Caco-2 (cell line): ENCODE data around the gene SBF1. TPM values are rescaled to one million over a fixed set of nuclear protein-coding genes. Genes with fewer than 3 reads are reported as not detected.

ENCODE experiments used
- BruUV-seq: library from RNA; stranded (reverse); fragments of 400-500 nt; replicated peaks from 2 replicates; lab custom pipeline; 2021; lab: Mats Ljungman, UMichigan
- CTCF ChIA-PET: fragments of 300-600 bp; sonication (Branson Sonifier 250); formaldehyde crosslinking; loops from one replicate; lab custom pipeline; 2022; ENCODE audit warnings: antibody characterized with exemption; lab: Charles Lee
- POLR2A ChIA-PET: fragments of 300-600 bp; sonication (Branson Sonifier 250); formaldehyde crosslinking; loops from one replicate; lab custom pipeline; 2022; ENCODE audit warnings: antibody characterized with exemption; lab: Charles Lee
- DNase-seq, 2 experiments: peaks; one replicate each; pipeline versions ENCODE4 v3.0.0 to v3.0.0-alpha.2; 2020 to 2022
- H3K27me3 ChIP-seq: replicated peaks from 2 replicates; pipeline ENCODE4 v1.6.0; 2011; ENCODE audit warnings: low read length; ENCODE audit not compliant: control insufficient read depth, insufficient read depth
- H3K36me3 ChIP-seq: 2 replicates; pipeline ENCODE4 v1.5.1; 2011; ENCODE audit warnings: low read length; ENCODE audit not compliant: control insufficient read depth, insufficient read depth
- H3K4me1 ChIP-seq: fragments of 250-450 bp; sonication (Bioruptor Pico); 2 replicates; pipeline ENCODE4 v1.5.1; 2020; ENCODE audit warnings: mild to moderate bottlenecking
- H3K4me3 ChIP-seq: 2 replicates; pipeline ENCODE4 v1.5.1; 2011; ENCODE audit warnings: low read depth, mild to moderate bottlenecking, control low read depth, low read length
- H3K9me3 ChIP-seq: fragments of 250-450 bp; sonication (Bioruptor Pico); 2 replicates; pipeline ENCODE4 v1.5.1; 2020; ENCODE audit warnings: mild to moderate bottlenecking, moderate library complexity
- H3K27ac Mint-ChIP-seq: one replicate; pipeline ENCODE4 v1.8.0; 2022; ENCODE audit warnings: mixed read lengths; ENCODE audit not compliant: unreplicated experiment
- H3K27me3 Mint-ChIP-seq: one replicate; pipeline ENCODE4 v1.8.0; 2022; ENCODE audit warnings: mixed read lengths; ENCODE audit not compliant: insufficient read depth, unreplicated experiment
- H3K36me3 Mint-ChIP-seq: one replicate; pipeline ENCODE4 v1.8.0; 2022; ENCODE audit warnings: mild to moderate bottlenecking, mixed read lengths; ENCODE audit not compliant: insufficient read depth, unreplicated experiment
- H3K4me1 Mint-ChIP-seq: one replicate; pipeline ENCODE4 v1.8.0; 2022; ENCODE audit warnings: low read depth, mixed read lengths; ENCODE audit not compliant: unreplicated experiment
- H3K4me3 Mint-ChIP-seq: one replicate; pipeline ENCODE4 v1.8.0; 2022; ENCODE audit warnings: mild to moderate bottlenecking, moderate library complexity, mixed read lengths; ENCODE audit not compliant: unreplicated experiment
- H3K9me3 Mint-ChIP-seq: one replicate; pipeline ENCODE4 v1.8.0; 2022; ENCODE audit warnings: mixed read lengths; ENCODE audit not compliant: unreplicated experiment
- intact Hi-C: fragments of 100-400 bp; cut with micrococcal nuclease; formaldehyde crosslinking; loops from one replicate; pipeline ENCODE4 v1.10.0; 2022; ENCODE audit not compliant: unreplicated experiment
- total RNA-seq: library from RNA; stranded (reverse); gene quantifications from 2 replicates; pipeline ENCODE4 v1.2.3, GENCODE V29; 2022
- TF ChIP-seq, protein P1 (sequence below), 2 experiments: fragments of 200-600 bp in 1 of 2; IDR thresholded peaks; 1 replicate in 1 of 2; 2 replicates in 1 of 2; pipeline versions ENCODE4 v1.5.1 to v1.8.0; 2011 to 2022; ENCODE audit warnings: antibody characterized with exemption in 1 of 2, control low read depth in 1 of 2, inconsistent platforms in 1 of 2, low read depth in 1 of 2, low read length in 1 of 2, mild to moderate bottlenecking in 1 of 2, moderate library complexity in 1 of 2; ENCODE audit not compliant: insufficient read depth in 1 of 2, severe bottlenecking in 1 of 2, unreplicated experiment in 1 of 2

Gene SBF1
- total RNA-seq, 1 experiment from 2014 or later: 82.8 TPM

DNA sequence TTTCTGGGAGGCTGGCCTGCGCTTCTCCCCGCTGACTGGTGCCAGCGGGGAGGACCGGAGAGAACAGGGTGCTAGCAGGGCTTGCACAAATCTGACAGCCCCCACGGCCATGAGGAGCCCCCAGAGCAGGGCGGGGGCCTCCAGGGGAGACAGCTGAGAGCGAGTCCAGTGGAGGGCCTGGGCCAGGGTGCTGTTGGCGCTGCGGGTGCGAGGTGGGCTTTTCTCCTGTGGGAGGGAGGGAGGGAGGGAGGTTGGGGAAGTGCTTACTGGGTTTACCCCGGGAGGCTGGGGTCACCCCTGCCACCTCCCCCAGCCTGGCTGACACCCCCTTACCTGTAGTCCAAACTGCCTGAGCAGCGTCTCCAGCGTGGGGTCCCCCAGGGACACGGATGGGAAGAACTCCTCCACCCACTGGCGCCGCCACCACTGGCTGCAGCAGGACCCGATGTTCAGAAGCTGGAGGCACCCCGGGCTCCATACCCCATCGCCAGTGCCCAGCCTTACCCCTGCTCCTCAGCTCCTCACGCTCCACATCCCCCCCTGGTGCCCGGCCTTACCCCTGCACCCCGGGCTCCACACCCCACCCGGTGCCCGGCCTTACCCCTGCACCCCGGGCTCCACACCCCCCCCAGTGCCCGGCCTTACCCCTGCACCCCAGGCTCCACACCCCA, 28.8 kb upstream of the SBF1 start:
- no peaks in the 10 kb centered on the region for H3K9me3 ChIP-seq
- no TSS peak for BruUV-seq
- Mint-ChIP-seq H3K27ac (no peak overlapping the region), H3K27me3 (no peaks in the 10 kb centered on the region), H3K4me1 (no peaks in the 10 kb centered on the region), H3K36me3 (peaks cover 8% of the 10 kb centered on the region), H3K9me3 (no peaks in the 10 kb centered on the region), H3K4me3 (no peak overlapping the region)
- ChIA-PET CTCF (no interaction called here), POLR2A (no interaction called here)
- intact Hi-C loops: loop anchor here (10.0 kb wide), 1 partner anchor 109 kb away; no protein-coding TSS in a partner anchor
- TF ChIP-seq, protein P1, sequence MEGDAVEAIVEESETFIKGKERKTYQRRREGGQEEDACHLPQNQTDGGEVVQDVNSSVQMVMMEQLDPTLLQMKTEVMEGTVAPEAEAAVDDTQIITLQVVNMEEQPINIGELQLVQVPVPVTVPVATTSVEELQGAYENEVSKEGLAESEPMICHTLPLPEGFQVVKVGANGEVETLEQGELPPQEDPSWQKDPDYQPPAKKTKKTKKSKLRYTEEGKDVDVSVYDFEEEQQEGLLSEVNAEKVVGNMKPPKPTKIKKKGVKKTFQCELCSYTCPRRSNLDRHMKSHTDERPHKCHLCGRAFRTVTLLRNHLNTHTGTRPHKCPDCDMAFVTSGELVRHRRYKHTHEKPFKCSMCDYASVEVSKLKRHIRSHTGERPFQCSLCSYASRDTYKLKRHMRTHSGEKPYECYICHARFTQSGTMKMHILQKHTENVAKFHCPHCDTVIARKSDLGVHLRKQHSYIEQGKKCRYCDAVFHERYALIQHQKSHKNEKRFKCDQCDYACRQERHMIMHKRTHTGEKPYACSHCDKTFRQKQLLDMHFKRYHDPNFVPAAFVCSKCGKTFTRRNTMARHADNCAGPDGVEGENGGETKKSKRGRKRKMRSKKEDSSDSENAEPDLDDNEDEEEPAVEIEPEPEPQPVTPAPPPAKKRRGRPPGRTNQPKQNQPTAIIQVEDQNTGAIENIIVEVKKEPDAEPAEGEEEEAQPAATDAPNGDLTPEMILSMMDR (IDR thresholded peaks at IDR 0.05; ENCODE audit: insufficient read depth in 1 of 2, low read depth in 1 of 2, low read length in 1 of 2, severe bottlenecking in 1 of 2, unreplicated experiment in 1 of 2): no peak
- H3K4me3 ChIP-seq: no peak overlapping the region
- no peaks in the 10 kb centered on the region; the same call in 1 of the 2 replicates for H3K36me3 ChIP-seq
- no peaks in the 10 kb centered on the region for H3K4me1 ChIP-seq
- peak in 1 of 2 experiments; percentile 31 for DNase-seq
- H3K27me3 ChIP-seq: no peaks in the 10 kb centered on the region

DNA sequence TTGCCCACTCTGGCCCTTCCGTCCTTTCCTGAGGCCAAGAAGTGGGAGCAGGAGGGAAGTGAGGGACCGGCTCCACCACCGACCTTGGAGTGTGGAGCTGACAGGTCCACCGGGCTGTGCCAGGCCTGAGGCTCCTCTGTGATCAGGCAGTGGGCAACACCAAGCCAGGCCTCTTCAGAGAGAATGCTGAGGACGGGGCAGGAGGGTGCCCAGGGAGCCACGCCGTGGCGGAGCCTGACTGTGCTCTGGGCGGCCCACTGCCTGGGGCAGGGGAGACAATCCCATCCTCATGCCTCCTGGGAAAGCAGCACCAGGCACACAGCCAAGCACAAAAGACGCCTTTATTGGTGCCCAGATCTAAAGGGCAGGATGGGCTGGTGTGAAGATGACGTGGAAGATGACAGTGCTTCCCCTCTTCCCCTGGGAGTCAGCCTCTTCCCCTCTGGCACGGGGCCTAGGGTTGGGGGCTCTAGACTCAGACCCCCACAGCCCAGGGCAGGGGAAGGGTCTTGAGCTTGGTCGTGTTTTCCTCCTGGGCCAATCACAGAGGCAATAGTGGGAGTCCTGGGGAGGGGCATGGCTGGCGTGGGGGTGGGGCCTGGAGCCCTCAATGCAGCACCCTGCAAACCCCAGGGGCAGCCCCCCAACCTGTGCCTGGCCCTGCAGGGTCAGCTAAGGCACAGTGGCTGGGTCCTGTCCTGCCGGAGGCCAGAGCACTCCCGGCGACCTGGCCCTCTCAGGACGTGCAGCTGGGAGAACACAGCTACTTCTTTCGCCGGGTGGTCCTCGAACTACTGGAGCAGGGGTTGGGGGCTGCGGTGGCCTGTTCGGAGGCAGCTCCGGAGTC, 28.0 kb upstream of the SBF1 start:
- Mint-ChIP-seq H3K4me1 (peaks cover 3% of the 10 kb centered on the region), H3K9me3 (no peaks in the 10 kb centered on the region), H3K27me3 (no peaks in the 10 kb centered on the region), H3K36me3 (peaks cover 2% of the 10 kb centered on the region), H3K4me3 (no peak overlapping the region), H3K27ac (no peak overlapping the region)
- ChIA-PET CTCF (no interaction called here), POLR2A (no interaction called here)
- H3K4me3 ChIP-seq: no peak overlapping the region
- DNase-seq: no peak
- H3K36me3 ChIP-seq: no peaks in the 10 kb centered on the region; the same call in 1 of the 2 replicates
- intact Hi-C loops: loop anchor here (10.0 kb wide), 1 partner anchor 108 kb away; no protein-coding TSS in a partner anchor
- H3K27me3 ChIP-seq: no peaks in the 10 kb centered on the region
- TF ChIP-seq, protein P1 (IDR thresholded peaks at IDR 0.05; ENCODE audit: insufficient read depth in 1 of 2, low read depth in 1 of 2, low read length in 1 of 2, severe bottlenecking in 1 of 2, unreplicated experiment in 1 of 2): no peak
- H3K9me3 ChIP-seq: no peaks in the 10 kb centered on the region
- BruUV-seq: TSS peak; percentile 29
- H3K4me1 ChIP-seq: peaks cover 2% of the 10 kb centered on the region; the same call in 1 of the 2 replicates

DNA sequence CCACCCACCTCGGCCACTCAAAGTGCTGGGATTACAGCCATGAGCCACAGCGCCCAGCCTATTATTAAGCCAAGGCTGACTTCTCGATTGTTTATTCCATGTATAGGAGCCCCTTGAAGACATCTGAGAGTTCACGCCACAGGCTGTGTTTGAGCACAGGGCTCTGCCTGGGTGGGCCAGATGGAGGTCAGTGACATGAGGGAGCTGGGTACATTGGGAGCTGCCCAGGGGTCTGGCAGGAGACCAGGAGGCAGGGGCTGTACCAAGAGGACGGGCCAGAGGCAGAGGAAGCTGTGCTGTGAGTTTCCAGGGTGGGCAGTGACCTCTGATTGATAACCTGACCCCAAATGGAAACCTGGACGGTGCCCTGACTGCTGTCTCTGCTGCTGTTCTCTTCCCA, 27.3 kb upstream of the SBF1 start:
- H3K4me1 Mint-ChIP-seq: peaks cover 7% of the 10 kb centered on the region
- ChIA-PET CTCF (no interaction called here), POLR2A (no interaction called here)
- TF ChIP-seq, protein P1 (IDR thresholded peaks at IDR 0.05; ENCODE audit: insufficient read depth in 1 of 2, low read depth in 1 of 2, low read length in 1 of 2, severe bottlenecking in 1 of 2, unreplicated experiment in 1 of 2): no peak
- no peak overlapping the region for H3K27ac Mint-ChIP-seq
- Histone ChIP-seq H3K4me1 (peaks cover 6% of the 10 kb centered on the region; the same call in 1 of the 2 replicates), H3K9me3 (no peaks in the 10 kb centered on the region), H3K4me3 (no peak overlapping the region), H3K36me3 (no peaks in the 10 kb centered on the region; the same call in 1 of the 2 replicates), H3K27me3 (no peaks in the 10 kb centered on the region)
- intact Hi-C loops: loop anchor here (10.0 kb wide), 1 partner anchor 107 kb away; no protein-coding TSS in a partner anchor
- DNase-seq: no peak
- H3K4me3 Mint-ChIP-seq: no peak overlapping the region
- H3K27me3 Mint-ChIP-seq: no peaks in the 10 kb centered on the region
- H3K36me3 Mint-ChIP-seq: peaks cover 5% of the 10 kb centered on the region
- no TSS peak for BruUV-seq
- H3K9me3 Mint-ChIP-seq: no peaks in the 10 kb centered on the region
